ENCODE data around the gene PCNT. TPM values are rescaled to one million over a fixed set of nuclear protein-coding genes. Genes with fewer than 3 reads are reported as not detected.

PCNT gene
- total RNA-seq, 6 experiments from 2014 or later, result 23.2 to 26.9 (median 25.5) TPM

- H3K27ac Mint-ChIP-seq, result no peak overlapping the region
- TF ChIP-seq CTCF (IDR thresholded peaks at IDR 0.05), result no peak
Observed at GRCh38 chr21:46468108-46468774, 144.3 kb downstream of the PCNT start.

GRCh38 chr21:46469275-46469674, 145.3 kb downstream of the PCNT start:
- no peak overlapping the region for H3K4me3 Mint-ChIP-seq
- H3K9me3 Mint-ChIP-seq, result no peaks in the 10 kb centered on the region
- no peak overlapping the region for H3K27ac Mint-ChIP-seq
- DNase-seq, result no peak
- H3K4me1 Mint-ChIP-seq (ENCODE audit: low read depth), result peaks cover 13% of the 10 kb centered on the region
- H3K27me3 Mint-ChIP-seq (ENCODE audit: insufficient read depth), result no peaks in the 10 kb centered on the region
- TF ChIP-seq CTCF (IDR thresholded peaks at IDR 0.05), result no peak
- H3K36me3 Mint-ChIP-seq (ENCODE audit: low read depth), result peaks cover 13% of the 10 kb centered on the region; the same call in 1 of the 2 replicates

More at GRCh38 chr21:46468108-46468774, 144.3 kb downstream of the PCNT start:
- no peak for DNase-seq
- Mint-ChIP-seq H3K36me3 (ENCODE audit: low read depth) (peaks cover 13% of the 10 kb centered on the region; the same call in 1 of the 2 replicates), H3K4me1 (ENCODE audit: low read depth) (peaks cover 6% of the 10 kb centered on the region; the same call in 1 of the 2 replicates), H3K9me3 (no peaks in the 10 kb centered on the region), H3K4me3 (no peak overlapping the region), H3K27me3 (ENCODE audit: insufficient read depth) (no peaks in the 10 kb centered on the region)

- peaks cover 10% of the 10 kb centered on the region for H3K36me3 Mint-ChIP-seq (ENCODE audit: low read depth)
- DNase-seq, result no peak
- H3K4me1 Mint-ChIP-seq (ENCODE audit: low read depth), result peaks cover 24% of the 10 kb centered on the region
- H3K27me3 Mint-ChIP-seq (ENCODE audit: insufficient read depth), result no peaks in the 10 kb centered on the region
- no peak overlapping the region for H3K4me3 Mint-ChIP-seq
- TF ChIP-seq CTCF (IDR thresholded peaks at IDR 0.05), result no peak
- no peaks in the 10 kb centered on the region for H3K9me3 Mint-ChIP-seq
- no peak overlapping the region for H3K27ac Mint-ChIP-seq
Observed at GRCh38 chr21:46471514-46471913, 147.6 kb downstream of the PCNT start.

- Mint-ChIP-seq H3K27ac (no peak overlapping the region), H3K4me1 (ENCODE audit: low read depth) (peaks cover 24% of the 10 kb centered on the region), H3K27me3 (ENCODE audit: insufficient read depth) (no peaks in the 10 kb centered on the region), H3K4me3 (no peak overlapping the region), H3K36me3 (ENCODE audit: low read depth) (peaks cover 14% of the 10 kb centered on the region), H3K9me3 (no peaks in the 10 kb centered on the region)
- TF ChIP-seq CTCF (IDR thresholded peaks at IDR 0.05), result no peak
- DNase-seq, result no peak
Observed at GRCh38 chr21:46472246-46472645, 148.3 kb downstream of the PCNT start.

GRCh38 chr21:46474382-46474781, 150.4 kb downstream of the PCNT start:
- H3K4me3 Mint-ChIP-seq, result no peak overlapping the region
- no peak for DNase-seq
- no peaks in the 10 kb centered on the region for H3K9me3 Mint-ChIP-seq
- H3K36me3 Mint-ChIP-seq (ENCODE audit: low read depth), result peaks cover 18% of the 10 kb centered on the region
- no peaks in the 10 kb centered on the region for H3K27me3 Mint-ChIP-seq (ENCODE audit: insufficient read depth)
- TF ChIP-seq CTCF (IDR thresholded peaks at IDR 0.05), result no peak
- H3K27ac Mint-ChIP-seq, result no peak overlapping the region; the same call in 1 of the 2 replicates
- peaks cover 31% of the 10 kb centered on the region for H3K4me1 Mint-ChIP-seq (ENCODE audit: low read depth)
